NCI-H2171 (cell line): ENCODE data around the gene PRM3.

ENCODE experiments used
- DNase-seq: peaks from one replicate; lab custom pipeline; 2025; lab: John Stamatoyannopoulos, UW

The PRM3 gene

GRCh38 chr16:11280616-11281522 is 7.4 kb upstream of the PRM3 start, which contains the start of gene PRM1:
Gene PRM1 (minus strand): TSS chr16:11281330. CDS start chr16:11281238, 92 bp downstream.
- DNase-seq, result no peak

DNA sequence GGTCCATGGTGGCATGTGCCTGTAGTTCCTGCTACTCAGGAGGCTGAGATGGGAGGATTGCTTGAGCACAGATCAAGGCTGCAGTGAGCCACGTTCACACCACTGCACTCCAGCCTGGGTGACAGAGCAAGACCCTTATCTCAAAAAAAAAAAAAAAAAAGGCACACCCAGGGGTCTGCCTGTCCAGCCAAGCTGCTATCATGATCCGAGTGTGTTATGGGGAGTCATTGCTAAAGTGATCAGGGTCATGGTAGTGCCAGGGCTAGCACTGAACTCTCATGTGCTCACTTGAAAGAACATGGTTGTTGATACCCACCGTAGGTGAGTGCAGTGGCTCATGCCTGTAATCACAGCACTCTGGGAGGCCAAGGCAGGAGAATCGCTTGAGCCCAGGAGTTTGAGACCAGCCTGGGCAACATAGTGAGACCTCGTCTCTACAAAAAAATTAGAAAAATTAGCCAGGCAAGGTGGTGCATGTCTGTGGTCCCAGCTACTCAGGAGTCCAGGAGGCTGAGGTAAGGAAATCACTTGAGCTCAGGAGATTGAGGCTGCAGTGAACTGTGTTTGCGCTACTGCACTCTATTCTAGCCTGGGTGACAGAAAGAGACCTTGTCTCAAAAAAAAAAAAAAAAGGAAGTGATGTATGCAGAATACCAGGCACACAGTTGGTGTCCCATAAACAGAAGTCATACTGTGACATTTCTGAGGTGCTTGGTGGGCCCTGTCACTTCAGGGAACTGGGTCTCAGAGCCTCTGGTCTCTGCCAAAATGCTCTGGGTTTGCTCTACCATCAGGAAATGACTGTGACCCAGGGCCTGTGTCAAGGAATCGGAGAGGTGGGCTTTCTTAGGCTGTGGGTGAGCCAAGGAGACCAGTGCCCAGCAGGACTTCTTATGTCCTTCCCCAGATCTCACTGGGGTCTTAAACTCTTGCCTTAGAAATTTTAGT is 5.5 kb upstream of the PRM3 start:
- DNase-seq, result no peak

- DNase-seq, result no peak
Observed at GRCh38 chr16:11277607-11278337, 4.3 kb upstream of the PRM3 start.

DNA sequence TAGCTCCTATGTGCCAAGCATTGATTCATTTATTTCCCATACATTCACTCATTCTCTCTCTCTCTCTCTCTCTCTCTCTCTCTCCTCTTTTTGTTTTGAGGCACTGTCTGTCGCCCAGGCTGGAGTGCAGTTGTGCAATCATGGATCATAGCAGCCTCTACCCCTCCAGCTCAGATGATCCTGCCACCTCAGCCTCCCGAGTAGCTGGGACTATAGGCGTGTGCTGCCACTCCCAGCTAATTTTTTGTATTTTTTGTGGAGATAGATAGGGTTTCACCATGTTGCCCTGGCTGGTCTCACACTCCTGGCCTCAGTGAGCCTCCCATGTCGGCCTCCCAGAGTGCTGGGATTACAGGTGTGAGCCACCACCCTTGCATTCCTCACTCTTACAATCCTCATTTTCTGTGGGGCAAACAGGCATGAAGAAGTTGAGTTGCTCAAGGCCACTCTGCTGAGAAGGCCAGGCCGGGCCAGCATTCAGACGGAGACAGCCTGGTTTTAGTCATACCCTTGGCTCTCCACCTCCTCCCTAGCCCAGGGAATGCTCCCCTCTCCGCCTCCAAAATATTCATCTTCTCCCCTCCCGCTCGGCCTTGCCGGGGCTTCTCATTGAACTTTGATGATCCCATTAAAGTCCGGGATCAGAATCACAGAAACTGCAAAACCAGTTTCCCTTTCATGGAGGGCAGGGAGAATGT is 3.6 kb upstream of the PRM3 start:
- no peak for DNase-seq

GRCh38 chr16:11276143-11276895 is 2.9 kb upstream of the PRM3 start, which contains the start of gene PRM2:
Gene PRM2 (minus strand): TSS chr16:11276480. CDS start chr16:11276370, 110 bp downstream.
- DNase-seq, result no peak

- no peak for DNase-seq
Observed at GRCh38 chr16:11274964-11275363, 1.5 kb upstream of the PRM3 start.

- no peak for DNase-seq
Observed at GRCh38 chr16:11273721-11274324, 394 bp upstream of the PRM3 start.

- no peak for DNase-seq
Observed at GRCh38 chr16:11272484-11272883, 945 bp downstream of the PRM3 start.

- DNase-seq, result no peak
Observed at GRCh38 chr16:11271610-11272009, 1.8 kb downstream of the PRM3 start.

- DNase-seq, result no peak
Observed at GRCh38 chr16:11270602-11271162, 2.7 kb downstream of the PRM3 start.

- no peak for DNase-seq
Observed at GRCh38 chr16:11268921-11269375, 4.5 kb downstream of the PRM3 start, which contains the start of gene TNP2. Gene TNP2 (minus strand): TSS chr16:11269325. CDS start chr16:11269262, 63 bp downstream.

GRCh38 chr16:11265124-11265523 is 8.3 kb downstream of the PRM3 start:
- DNase-seq, result no peak

- no peak for DNase-seq
Observed at GRCh38 chr16:11264155-11264832, 9.1 kb downstream of the PRM3 start.

DNA sequence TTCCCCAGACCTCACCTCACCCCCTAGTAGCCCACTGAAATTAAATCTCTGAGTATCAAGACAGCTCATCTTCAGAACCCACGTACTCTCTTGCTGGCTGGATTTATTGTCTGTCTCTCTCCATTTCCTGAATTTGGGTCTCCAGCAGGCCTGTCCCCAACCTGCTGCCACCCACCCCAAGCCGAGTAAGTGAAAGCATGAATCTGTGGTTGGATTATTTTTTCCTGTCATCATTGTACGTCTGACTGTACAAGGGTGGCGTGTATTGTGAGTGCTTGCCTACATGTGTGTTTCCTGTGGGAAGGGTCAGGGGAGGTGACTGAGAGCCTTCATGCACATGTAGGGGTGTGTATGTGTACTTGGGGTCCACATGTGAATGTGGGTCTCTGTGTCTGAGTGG is 9.7 kb downstream of the PRM3 start:
- DNase-seq, result no peak

GRCh38 chr16:11262915-11263314 is 10.5 kb downstream of the PRM3 start:
- no peak for DNase-seq

- no peak for DNase-seq
Observed at GRCh38 chr16:11260596-11260966, 12.8 kb downstream of the PRM3 start.

DNA sequence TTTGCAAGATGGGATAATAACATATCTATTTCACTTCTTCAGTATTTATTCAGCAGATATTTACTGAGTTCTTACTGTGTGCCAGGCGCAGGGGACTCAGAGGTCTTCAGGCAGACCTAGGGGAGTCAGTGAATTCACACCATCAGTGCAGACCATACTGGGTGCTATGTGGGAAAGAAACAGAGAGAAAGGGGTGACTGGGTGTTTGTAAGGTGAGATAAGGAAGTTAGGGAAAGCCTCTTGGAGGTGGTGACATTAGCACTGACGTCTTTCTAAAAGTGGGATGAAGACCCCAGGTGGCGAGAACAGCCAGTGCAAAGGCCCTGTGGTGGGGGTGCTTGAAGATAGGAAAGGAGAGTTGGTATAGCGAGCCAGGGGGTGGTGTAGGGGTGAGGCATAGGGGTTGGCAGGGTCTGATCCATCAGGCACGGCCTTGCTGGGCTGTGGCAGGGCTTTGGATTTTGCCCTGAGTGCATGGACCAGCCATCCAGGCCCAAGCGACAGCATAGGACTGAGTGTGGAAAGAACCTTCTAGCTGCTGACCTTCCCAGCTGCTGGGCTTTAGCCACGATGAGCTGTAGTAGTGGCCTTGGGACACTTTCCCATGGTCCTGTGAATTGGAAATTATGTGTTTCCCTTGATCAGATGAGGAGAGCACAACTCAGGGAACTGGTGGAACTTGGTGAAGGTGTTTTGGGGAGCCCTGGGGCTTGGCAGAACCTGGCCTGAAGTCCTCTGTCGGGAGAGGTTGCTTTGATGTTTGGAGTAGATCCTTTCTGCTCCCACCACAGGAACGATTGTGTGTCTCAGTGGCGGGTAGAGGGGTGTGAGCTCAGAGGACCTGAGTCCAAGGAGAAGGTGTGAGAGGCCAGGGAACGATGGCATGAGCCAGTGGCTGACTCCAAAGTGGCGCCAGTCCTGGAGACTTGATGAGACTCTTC is 13.5 kb downstream of the PRM3 start:
- no peak for DNase-seq
